T-helper 2 cell treated with Interferon-gamma antibody and Interleukin-4, amounts not matched to agents 5 μg/mL and 100 μg/mL, for 36 hours (primary cell): Measurements from ENCODE around the gene TRAF7.

Experiments
- DNase-seq: peaks from one replicate; pipeline ENCODE4 v3.0.0; 2021; ENCODE audit warnings: low spot score
- H3K27ac Mint-ChIP-seq: one replicate; pipeline ENCODE4 v1.8.0; 2021; ENCODE audit warnings: mild to moderate bottlenecking, mixed read lengths
- H3K27me3 Mint-ChIP-seq: one replicate; pipeline ENCODE4 v1.8.0; 2021; ENCODE audit warnings: low read depth, mixed read lengths
- H3K36me3 Mint-ChIP-seq: one replicate; pipeline ENCODE4 v1.8.0; 2021; ENCODE audit warnings: low read depth, mixed read lengths
- H3K4me1 Mint-ChIP-seq: one replicate; pipeline ENCODE4 v1.8.0; 2021; ENCODE audit warnings: low read depth, mixed read lengths
- H3K4me3 Mint-ChIP-seq: one replicate; pipeline ENCODE4 v1.8.0; 2022; ENCODE audit warnings: mild to moderate bottlenecking, moderate library complexity, mixed read lengths
- H3K9me3 Mint-ChIP-seq: one replicate; pipeline ENCODE4 v1.8.0; 2021; ENCODE audit warnings: mixed read lengths

The TRAF7 gene

GRCh38 chr16:2147981-2148671, 7.5 kb upstream of the TRAF7 start, which contains the start of gene RAB26:
Gene RAB26 (plus strand): TSS chr16:2148625. CDS start chr16:2148784, 159 bp downstream.
- peaks cover 17% of the 10 kb centered on the region for H3K36me3 Mint-ChIP-seq
- peak; percentile 66 for DNase-seq

GRCh38 chr16:2148714-2149629, 6.6 kb upstream of the TRAF7 start:
- Mint-ChIP-seq H3K36me3 (peaks cover 25% of the 10 kb centered on the region), H3K27ac (peak overlapping the region; percentile 45), H3K4me3 (peak overlapping the region; percentile 67), H3K27me3 (peaks cover 7% of the 10 kb centered on the region), H3K9me3 (no peaks in the 10 kb centered on the region), H3K4me1 (peaks cover 17% of the 10 kb centered on the region)
- DNase-seq = peak; percentile 28

More at GRCh38 chr16:2147981-2148671, 7.5 kb upstream of the TRAF7 start, which contains the start of gene RAB26:
- H3K4me3 Mint-ChIP-seq = peak within 1 kb of the TSS; percentile 67
- H3K27me3 Mint-ChIP-seq = peaks cover 7% of the 10 kb centered on the region
- H3K9me3 Mint-ChIP-seq = no peaks in the 10 kb centered on the region
- H3K27ac Mint-ChIP-seq = peak within 1 kb of the TSS; percentile 45
- peaks cover 11% of the 10 kb centered on the region for H3K4me1 Mint-ChIP-seq

- no peaks in the 10 kb centered on the region for H3K9me3 Mint-ChIP-seq
- peaks cover 7% of the 10 kb centered on the region for H3K27me3 Mint-ChIP-seq
- peaks cover 34% of the 10 kb centered on the region for H3K36me3 Mint-ChIP-seq
- no peak for DNase-seq
- H3K4me1 Mint-ChIP-seq = peaks cover 17% of the 10 kb centered on the region
- peak overlapping the region; percentile 67 for H3K4me3 Mint-ChIP-seq
- H3K27ac Mint-ChIP-seq = no peak overlapping the region
These were observed 5.8 kb upstream of the TRAF7 start for GRCh38 chr16:2149630-2150417.

- H3K36me3 Mint-ChIP-seq = peaks cover 35% of the 10 kb centered on the region
- H3K4me1 Mint-ChIP-seq = peaks cover 17% of the 10 kb centered on the region
- H3K27me3 Mint-ChIP-seq = peaks cover 5% of the 10 kb centered on the region
- DNase-seq = no peak
- H3K4me3 Mint-ChIP-seq = no peak overlapping the region
- H3K27ac Mint-ChIP-seq = no peak overlapping the region
- no peaks in the 10 kb centered on the region for H3K9me3 Mint-ChIP-seq
These were observed 5.0 kb upstream of the TRAF7 start for GRCh38 chr16:2150418-2151187.

- peaks cover 35% of the 10 kb centered on the region for H3K36me3 Mint-ChIP-seq
- peaks cover 20% of the 10 kb centered on the region for H3K4me1 Mint-ChIP-seq
- no peaks in the 10 kb centered on the region for H3K9me3 Mint-ChIP-seq
- no peak for DNase-seq
- no peak overlapping the region for H3K27ac Mint-ChIP-seq
- no peaks in the 10 kb centered on the region for H3K27me3 Mint-ChIP-seq
- H3K4me3 Mint-ChIP-seq = peak overlapping the region; percentile 54
These were observed 4.1 kb upstream of the TRAF7 start for GRCh38 chr16:2151188-2152091.

- Mint-ChIP-seq H3K4me1 (peaks cover 29% of the 10 kb centered on the region), H3K36me3 (peaks cover 35% of the 10 kb centered on the region), H3K4me3 (peak overlapping the region; percentile 82), H3K27me3 (no peaks in the 10 kb centered on the region), H3K9me3 (no peaks in the 10 kb centered on the region), H3K27ac (peak overlapping the region; percentile 74)
- DNase-seq = no peak
These were observed 2.7 kb upstream of the TRAF7 start for GRCh38 chr16:2152695-2153506.

- no peak for DNase-seq
- Mint-ChIP-seq H3K4me3 (peak overlapping the region; percentile 82), H3K9me3 (no peaks in the 10 kb centered on the region), H3K4me1 (peaks cover 26% of the 10 kb centered on the region), H3K27me3 (no peaks in the 10 kb centered on the region), H3K36me3 (peaks cover 35% of the 10 kb centered on the region), H3K27ac (peak overlapping the region; percentile 74)
These were observed 970 bp upstream of the TRAF7 start for GRCh38 chr16:2154533-2155090.

- H3K9me3 Mint-ChIP-seq = no peaks in the 10 kb centered on the region
- peaks cover 21% of the 10 kb centered on the region for H3K4me1 Mint-ChIP-seq
- peak overlapping the region; percentile 99 for H3K4me3 Mint-ChIP-seq
- DNase-seq = no peak
- no peaks in the 10 kb centered on the region for H3K27me3 Mint-ChIP-seq
- peaks cover 27% of the 10 kb centered on the region for H3K36me3 Mint-ChIP-seq
- H3K27ac Mint-ChIP-seq = peak overlapping the region; percentile 95
These were observed 631 bp downstream of the TRAF7 start for GRCh38 chr16:2155977-2156848.

- Mint-ChIP-seq H3K4me1 (peaks cover 19% of the 10 kb centered on the region), H3K4me3 (peak overlapping the region; percentile 99), H3K27ac (peak overlapping the region; percentile 95), H3K27me3 (no peaks in the 10 kb centered on the region), H3K36me3 (peaks cover 21% of the 10 kb centered on the region), H3K9me3 (no peaks in the 10 kb centered on the region)
- no peak for DNase-seq
These were observed 1.3 kb downstream of the TRAF7 start for GRCh38 chr16:2156849-2157224.

GRCh38 chr16:2157480-2158261, 2.1 kb downstream of the TRAF7 start:
- DNase-seq = no peak
- H3K4me3 Mint-ChIP-seq = peak overlapping the region; percentile 99
- H3K27me3 Mint-ChIP-seq = no peaks in the 10 kb centered on the region
- peaks cover 19% of the 10 kb centered on the region for H3K4me1 Mint-ChIP-seq
- no peak overlapping the region for H3K27ac Mint-ChIP-seq
- peaks cover 22% of the 10 kb centered on the region for H3K36me3 Mint-ChIP-seq
- no peaks in the 10 kb centered on the region for H3K9me3 Mint-ChIP-seq
